Left cardiac atrium (tissue), 4 donors: ENCODE results near the gene SLC25A41. TPM values are rescaled to one million over a fixed set of nuclear protein-coding genes. Genes with fewer than 3 reads are reported as not detected.
"Not testable (repeated sequence)": the region's sequence is repeated elsewhere in the genome, so short reads cannot be mapped to it uniquely, and the experiment has no call there.

Experiments
- ATAC-seq, 2 donors: fragments of 200-7000 bp; cut with Tn5 transposase; one replicate each; pipeline ENCODE4 v1.9.1; 2020; ENCODE audit warnings: mild to moderate bottlenecking in 2 of 2, moderate library complexity in 2 of 2
- DNase-seq: peaks from one replicate; pipeline ENCODE4 v3.0.0-alpha.2; 2020
- intact Hi-C, 2 donors: fragments of 100-400 bp; cut with DNase I; formaldehyde crosslinking; loops; one replicate each; pipeline versions ENCODE4 v1.14.1 to v1.15.1; 2022 to 2023
- total RNA-seq, 2 donors: library from RNA; stranded (reverse); fragmentation: NEBNext Ultra II Directional; extraction: Animal tissue kit (Norgen Biotek cat#: 25700); gene quantifications; one replicate each; pipeline ENCODE4 v1.2.1, GENCODE V29; 2021
- donor health status: DM: no; HTN: yes; CAD: no.
- donor health status: DM: no; HTN: yes; CAD: no; lungs with severe emphysema.
- donor health status: DM: yes; HTN: yes; CAD: no.
- donor health status: Dilated cardiomyopathy.

Gene SLC25A41
- total RNA-seq, 2 donors from 2014 or later: 0.18 TPM

DNA sequence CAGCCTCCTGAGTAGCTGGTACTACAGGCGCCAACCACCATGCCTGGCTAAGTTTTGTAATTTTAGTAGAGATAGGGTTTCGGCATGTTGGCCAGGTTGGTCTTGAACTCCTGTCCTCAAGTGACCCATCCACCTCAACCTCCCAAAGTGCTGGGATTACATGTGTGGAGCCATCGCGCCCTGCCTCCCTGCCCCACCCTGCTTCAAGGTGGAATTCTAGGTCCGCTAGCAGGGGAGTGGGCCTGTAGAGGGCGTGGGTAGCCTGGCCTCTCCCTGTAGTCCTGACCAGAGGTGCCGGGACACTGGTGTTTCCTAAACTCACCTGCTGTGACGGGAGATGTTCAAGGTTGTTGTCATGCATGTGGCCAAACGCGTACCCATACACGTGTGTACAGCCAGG lies 398 bp downstream of the SLC25A41 start:
- DNase-seq: no peak
- no peak for ATAC-seq
- intact Hi-C loops: no loop called here

DNA sequence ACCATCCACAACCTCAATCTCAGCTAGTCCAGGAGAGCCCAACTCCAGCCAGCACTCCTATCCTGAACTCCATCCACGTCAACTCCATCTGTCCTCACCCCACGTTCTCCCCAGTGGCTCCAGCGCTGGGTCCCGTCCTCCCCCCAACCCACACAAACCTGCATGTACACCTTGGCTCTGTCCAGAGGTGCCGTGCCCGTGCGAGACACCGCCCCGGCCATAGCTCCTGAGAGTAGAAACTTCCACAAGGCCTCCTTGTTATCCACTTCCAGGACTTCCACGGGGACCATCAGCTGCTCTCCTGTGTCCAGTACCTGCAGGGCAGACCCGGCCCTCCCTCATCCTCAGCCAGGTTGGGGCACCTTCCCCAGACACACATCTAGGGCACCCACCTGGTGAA lies 1.7 kb downstream of the SLC25A41 start:
- intact Hi-C loops: no loop called here
- ATAC-seq (no peak), DNase-seq (no peak)

DNA sequence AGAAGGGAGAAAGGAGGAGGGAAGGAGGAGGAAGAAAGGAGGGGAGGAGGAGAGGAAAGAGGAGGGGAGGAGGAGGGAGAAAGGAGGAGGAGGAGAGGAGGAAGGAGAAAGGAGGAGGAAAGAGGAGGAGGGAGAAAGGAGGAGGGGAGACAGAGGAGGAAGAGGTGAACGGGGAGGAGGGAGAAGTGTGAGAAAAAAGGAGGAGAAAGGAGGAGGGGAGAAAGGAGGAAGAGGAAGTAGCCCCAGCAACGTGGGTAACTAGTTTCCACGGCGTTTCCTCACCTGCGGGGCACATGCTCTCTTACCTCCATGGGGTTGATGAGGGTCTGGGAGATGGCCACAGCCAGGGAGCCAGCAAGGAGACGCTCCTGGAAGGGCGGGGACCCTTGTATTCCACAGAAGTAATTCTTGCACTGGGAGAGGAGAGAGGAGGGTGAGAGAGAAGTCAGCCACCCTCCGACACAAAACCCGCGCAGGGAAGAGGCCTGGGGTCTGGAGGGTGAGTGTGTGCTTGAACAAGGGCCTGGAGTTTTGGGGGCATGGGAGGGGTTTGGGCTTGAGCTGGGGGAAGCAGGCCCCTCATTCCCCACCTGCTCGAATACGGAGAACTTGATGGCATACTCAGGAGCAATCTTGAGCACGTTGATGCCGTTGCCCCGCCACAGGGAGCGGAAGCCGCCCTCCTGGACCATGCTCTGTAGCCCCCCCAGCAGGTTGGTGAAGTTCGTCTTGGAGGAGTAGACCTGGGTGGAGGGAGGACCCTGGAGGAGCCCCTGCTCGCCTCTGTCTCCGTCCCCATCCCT lies 3.9 kb downstream of the SLC25A41 start:
- ATAC-seq: no peak
- intact Hi-C loops: no loop called here
- DNase-seq: no peak

DNA sequence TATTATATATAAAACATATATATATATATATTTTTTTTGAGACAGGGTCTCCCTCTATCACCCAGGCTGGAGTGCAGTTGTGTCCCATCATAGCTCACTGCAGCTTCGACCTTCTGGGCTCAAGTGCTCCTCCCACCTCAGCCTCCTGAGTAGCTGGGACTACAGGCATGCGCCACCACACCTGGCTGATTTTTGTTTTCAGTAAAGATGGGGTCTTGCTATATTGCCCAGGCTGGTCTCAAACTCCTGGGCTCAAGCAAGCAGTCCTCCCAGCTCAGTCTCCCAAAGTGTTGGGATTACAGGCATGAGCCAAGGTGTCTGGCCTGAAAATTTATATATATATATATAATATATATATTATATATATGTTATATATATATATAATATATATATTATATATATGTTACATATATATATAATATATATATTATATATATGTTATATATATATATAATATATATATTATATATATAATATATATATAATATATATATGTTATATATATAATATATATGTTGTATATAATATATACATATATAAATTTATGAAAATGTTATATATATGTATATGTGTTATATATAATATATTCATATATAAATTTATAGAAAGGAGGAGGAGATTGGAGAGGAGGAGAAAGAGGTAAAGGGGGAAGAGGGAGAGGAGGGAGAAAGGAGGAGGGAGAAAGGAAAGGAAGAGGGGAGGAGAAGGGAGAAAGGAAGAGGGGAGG lies 4.7 kb downstream of the SLC25A41 start:
- not testable (repeated sequence) for ATAC-seq, DNase-seq

DNA sequence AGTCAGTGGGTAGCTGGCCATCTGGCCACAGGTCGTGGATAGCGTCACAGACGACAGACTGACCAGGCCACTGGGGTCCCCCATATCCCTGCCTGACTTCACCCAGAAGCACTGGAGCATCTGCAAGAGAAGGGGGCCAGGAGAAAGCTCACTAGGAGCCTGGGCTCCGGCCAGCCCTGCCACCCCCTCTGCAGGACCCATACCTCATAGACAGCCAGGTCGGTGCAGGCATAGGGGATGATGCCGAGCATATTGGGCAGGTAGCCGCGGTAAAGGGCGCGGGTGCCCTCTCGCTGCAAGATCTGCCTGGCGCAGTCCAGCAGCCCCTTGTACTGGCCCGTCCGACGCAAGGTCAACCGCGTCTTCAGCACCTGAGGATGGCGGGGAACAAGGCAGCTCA lies 6.4 kb downstream of the SLC25A41 start:
- DNase-seq: no peak
- no peak for ATAC-seq
- intact Hi-C loops: no loop called here

More for the DNA sequence above, 4.7 kb downstream of the SLC25A41 start:
- intact Hi-C loops: not testable (repeated sequence)

DNA sequence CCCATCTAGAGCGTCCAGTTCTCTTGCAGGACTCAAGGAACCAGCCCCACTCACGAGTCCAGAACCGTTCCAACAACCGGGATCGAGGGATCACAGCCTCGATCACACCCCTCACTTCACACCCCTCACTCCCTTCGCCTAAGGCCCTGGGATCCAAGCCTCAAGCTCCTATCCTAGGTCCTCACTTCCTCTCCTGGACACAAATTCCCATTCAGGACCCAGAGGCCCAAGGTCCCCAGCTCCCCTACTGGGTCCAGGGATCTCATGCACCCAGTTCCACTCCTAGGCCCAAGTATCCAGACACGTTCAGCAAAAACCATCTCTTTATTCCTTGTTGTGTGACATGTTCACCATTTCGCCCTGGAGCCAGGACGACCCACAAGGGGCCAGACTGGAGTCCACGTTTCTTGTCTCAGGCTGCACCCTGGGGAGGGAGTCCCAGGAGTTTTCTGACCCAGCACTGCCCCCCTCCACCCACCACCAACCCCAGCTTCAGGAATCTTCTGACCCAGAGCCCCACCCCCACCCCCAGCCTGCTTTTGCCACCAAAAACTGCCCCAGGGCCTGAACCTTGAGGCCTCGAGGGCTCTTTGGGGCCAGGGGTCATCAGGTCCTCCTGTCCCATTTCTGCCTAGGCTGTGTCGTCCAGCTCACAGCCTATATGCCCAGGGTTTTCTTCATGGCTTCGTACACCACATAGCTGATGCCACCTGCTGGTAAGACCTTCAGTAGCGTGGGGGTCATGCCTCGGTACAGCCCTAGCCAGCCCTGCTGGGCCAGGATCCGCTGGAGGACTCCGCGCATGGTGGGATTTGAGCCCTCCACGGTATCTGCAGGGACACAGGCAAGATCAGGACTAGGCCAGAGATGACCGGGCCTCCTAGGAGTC lies 7.6 kb downstream of the SLC25A41 start:
- intact Hi-C loops: no loop called here
- DNase-seq (no peak), ATAC-seq (no peak)

DNA sequence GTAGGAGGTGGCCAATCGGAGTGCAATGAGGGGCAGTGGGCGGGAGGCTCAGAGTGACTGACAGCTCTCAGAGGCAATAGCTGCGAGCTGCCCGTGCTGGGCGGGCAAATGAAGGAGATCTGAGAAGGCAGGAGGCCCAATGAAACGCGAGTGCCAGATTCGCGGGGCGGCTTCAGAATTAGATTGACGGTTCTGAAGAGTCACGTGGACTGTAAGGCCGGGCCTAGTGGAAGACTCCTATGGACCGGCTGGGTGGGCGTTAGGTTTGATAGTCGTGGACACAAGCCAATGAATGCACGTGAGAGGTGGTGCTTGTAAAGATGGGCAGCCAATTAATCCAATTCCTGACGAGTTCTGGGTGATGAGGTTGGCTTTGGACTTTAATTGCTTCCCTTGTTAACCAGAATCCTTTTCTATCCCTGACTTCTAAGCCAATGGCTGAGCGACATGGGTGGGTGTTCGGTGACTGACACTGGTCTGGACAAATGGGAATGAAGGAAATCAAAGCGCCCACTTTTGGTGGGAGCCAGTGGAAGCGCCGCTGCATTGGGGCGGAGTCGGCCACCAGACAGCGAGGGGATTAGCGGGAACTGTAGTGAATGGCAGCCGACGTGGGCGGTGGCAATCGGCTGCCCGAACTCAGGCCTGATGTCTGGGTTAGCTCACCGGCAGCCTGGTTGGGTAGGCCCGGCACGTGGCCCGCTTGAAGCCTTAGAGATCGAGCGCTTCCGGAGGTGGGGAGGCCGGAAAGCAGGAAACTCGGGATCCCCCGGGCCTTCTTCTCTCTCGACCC lies 8.4 kb downstream of the SLC25A41 start:
- DNase-seq: peak; percentile 95
- intact Hi-C loops: no loop called here
- peak; percentile 94 to 96 for ATAC-seq

DNA sequence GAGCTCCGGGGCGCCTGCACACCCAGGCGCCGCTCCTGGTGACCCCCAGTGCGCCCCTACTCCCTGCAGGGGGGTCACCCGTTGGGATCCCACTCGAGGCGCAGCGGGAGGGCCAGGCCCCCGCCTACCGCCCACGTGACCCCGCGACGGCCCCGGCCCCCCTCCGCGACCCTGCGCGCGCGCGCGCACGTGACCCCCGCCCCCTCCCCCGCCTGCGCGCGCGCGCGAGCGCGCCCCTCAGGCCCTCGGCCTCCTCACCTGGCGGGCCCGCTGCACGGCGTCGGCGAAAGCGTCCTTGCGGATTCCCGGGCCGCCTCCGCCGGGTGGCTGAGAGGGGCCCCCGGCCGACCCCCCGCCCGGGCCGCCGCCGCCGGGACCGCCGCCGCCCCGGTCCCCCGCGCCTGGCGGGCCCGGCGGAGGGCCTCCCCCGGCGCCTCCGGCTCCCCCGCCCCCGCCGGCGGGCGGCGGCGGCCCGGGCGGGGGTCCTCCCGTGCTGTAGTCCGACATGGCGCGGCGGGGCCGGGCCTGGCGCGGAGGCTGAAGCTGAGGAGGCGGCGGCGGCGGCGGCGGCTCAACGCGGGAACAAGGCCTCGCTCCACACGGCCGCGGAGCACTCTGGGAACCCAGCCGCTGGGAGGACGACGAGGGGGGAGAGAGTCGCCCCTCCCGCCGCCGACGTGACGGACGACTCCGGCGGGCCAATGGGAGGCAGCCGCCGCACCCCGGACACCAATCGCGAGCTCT lies 9.2 kb downstream of the SLC25A41 start, which contains the start of gene KHSRP:
KHSRP (minus strand) TSS at position 617 of the 744 bp plus-strand sequence; CDS start at position 507, 110 bp downstream.
- DNase-seq (peak; percentile 100), ATAC-seq (no peak)
- intact Hi-C loops: no loop called here

DNA sequence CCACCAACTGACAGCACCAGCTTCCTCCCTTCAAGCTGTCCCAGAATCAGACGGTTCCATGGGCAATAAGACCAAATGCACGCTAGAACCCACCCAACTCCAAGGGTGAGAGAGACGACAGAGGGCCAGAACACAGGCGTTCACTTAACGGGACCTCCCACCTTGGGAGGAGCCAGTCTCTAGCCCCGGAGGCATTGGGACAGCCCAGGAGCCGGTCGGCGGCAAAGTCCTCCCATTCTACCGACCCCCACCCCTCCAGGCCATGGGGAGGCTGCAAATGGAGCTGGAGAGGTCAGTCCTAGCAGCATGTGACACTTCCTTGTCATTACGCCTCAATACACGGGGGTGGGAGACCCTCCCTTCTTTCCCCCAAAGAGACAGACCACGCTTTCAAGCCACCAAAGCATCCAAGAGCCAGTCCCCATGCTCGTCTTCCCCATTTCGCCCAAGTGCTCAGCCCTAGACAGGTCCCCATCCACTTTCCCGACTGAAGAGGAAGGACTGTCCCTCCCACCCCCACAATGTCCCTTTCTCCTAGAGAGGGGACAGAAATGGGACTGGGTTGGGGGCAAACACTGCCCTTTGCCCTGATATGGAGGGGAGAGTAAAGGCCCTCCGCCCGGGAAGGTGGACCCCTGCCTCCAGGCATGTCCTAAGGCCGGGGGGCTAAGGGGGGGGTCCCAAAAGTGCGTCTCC lies 9.9 kb downstream of the SLC25A41 start:
- intact Hi-C loops: no loop called here
- ATAC-seq (no peak), DNase-seq (peak; percentile 58)

DNA sequence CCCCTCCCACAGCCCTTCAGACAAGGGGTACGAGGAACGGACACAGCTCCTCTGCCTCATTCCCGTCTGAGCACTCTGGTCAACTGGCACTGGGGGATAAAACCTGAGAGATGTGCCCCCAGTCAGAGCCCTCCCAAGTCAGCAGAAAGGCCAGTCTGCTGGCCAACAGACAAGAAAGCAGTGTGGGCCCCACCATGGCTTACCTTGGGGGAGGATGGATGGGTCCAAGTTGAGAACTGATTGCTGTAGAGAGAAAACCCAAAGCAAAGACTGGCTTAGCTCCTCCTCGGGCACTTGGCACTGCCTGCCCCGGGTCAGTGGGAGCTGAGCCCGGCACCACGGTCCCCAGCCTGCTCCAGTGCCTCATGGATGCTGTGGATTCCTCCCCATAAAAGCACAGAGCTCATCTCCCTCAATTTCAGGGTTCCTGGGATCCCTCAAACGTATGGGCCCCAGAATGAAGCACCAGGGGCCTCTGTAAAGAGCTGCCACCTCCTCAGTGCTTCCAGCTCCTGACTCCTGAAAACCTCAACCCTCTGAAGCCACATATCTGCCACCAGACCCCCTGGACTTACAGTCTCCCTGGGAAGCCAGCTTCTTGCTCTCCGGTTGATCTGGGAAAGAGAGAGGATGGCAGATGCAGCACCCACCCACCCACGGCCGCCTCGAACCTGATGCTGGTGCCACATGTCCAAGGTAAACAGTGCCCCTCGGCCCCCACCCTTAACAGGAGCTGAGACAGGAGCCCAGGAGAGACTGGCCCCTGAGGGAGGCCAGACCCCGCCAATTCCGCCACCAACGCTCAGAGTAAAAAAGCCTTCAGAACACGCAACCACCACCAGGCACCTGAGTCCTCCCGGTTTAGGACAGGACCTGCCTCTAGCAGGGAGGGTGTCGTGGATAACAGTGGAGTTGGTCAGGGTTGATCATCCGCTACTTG lies 12.2 kb downstream of the SLC25A41 start:
- ATAC-seq: no peak
- no peak for DNase-seq
- intact Hi-C loops: no loop called here

DNA sequence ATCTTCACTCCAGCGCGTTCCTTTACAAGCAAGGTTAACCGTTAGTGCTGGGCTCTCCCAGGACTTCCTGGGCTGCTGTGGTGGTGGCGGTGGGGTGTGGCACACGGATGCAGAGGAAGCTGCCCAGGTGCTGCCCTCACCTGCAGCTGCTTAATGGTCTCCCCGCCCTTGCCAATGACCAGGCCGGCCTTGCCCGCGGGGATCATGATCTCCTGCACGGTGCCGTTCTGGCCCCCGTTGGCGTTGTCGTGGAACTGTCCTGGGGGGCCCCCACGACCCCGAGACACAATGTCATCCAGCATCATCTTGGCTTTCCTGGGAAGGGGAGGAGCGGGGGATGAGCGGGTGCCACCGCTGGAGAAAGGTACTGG lies 15.0 kb downstream of the SLC25A41 start:
- no peak for ATAC-seq
- DNase-seq: no peak
- intact Hi-C loops: no loop called here

DNA sequence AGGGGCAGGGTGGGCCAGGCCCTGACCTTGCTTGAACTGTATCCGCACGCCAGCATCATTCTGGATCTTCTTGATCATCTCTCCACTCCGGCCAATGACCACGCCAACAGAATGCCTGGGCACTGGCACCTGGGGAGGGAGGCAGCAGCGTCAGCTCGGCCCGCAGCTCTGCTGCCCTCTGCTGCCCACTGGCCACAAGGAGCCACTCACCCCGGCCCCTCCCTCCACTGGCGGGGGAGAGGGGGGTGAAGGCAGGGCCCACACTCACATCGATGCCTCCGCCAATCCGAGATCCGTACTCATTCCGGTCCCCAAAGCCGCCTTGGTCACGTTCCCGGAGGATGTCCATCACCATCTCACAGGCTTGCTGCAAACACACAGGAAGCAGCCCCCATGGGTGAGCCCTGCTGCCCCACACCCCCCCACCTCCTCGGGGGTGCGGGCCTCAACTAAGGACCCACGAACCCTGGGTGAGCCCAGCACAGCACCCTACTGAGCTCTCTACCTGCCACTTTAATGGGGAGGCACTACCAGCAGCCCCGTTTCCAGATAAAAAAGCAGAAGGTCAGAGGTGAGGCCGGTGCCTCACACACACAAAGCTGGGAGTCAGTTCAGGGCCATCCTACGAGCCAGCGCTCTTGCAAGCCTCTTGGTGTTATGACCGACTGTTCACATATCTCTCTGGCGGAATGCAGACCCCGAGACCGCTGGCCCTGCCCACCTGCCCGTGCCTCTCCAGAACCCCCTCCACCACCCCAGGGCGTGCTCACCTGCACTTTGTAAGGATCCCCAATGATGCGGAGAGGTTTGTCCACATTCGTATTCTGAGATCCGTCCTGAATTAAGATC lies 15.6 kb downstream of the SLC25A41 start:
- peak; percentile 40 to 60 for ATAC-seq
- intact Hi-C loops: no loop called here

DNA sequence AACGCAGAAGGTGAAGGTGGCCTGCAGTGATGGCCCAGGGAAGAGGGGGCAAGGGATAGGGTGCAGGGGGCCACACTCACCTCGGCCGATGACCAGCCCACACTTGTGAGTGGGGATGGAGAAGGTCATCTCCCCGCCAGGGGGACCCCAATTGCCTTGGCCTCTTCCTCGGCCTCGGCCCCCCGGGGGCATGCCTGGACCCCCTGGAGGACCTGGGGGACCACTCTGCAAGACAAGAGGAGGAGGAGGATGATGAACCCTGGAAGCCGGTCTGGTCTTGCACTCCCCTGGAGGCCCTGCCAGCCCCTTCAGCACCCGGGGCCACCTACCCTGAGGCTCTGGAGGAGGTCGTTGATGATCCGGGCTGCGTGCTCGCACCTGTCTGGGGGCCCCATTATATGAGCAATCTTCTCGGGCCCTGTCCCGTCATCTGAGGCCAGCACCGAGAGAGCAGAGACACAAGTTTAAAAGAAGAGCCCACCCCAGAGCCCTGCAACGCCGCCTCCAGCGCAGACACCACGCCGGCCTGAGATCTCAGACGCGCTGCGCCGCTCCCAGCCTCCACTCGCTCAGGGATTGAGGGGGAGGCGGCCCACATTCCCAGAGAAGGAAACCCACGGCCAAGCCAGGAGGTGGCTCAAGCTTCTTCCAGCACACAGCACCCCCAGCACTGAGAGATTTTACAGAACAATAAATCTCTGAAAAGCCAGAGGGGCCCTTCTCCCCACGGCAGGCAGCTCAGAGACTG lies 16.7 kb downstream of the SLC25A41 start:
- ATAC-seq: no peak
- DNase-seq: no peak
- intact Hi-C loops: no loop called here

More for the DNA sequence above, 15.6 kb downstream of the SLC25A41 start:
- DNase-seq: no peak

DNA sequence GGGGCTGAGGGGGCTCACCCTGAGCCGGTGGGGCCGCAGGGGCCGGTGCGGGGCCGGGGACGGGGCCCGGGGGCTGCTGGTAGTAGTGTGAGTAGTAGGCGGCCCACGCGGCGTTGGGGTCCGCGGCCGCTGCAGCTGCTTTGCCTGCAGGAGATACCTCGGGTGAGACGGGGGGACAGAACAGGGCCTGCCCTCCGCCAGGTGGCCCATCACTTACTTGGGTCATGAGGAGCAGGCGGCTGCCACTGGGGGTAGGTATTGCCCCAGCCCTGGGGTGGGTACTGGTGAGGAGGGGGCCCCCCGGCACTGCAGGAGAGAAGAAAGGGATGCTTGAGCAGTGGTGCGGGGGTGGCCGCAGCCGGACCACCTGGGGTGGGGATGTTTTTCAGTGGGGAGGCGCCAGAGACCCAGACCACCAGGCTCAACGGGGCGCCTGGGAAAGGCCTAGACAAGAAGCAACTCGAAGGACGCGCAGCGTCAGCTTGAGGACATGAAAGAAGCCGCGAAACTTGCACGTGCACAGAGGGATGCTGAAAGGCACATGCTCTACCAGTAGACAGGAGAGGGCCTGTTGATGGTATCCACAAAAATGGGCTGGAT lies 17.9 kb downstream of the SLC25A41 start:
- DNase-seq (no peak), ATAC-seq (no peak)
- intact Hi-C loops: no loop called here
